ENCODE measurements around the gene EIF5B. TPM values are rescaled to one million over a fixed set of nuclear protein-coding genes. Genes with fewer than 3 reads are reported as not detected.
A peak's percentile ranks its signal among the peaks of the same experiment; 100 is the strongest.

EIF5B gene
- total RNA-seq, 2 experiments from 2014 or later: 27.8 to 33.2 TPM

- peaks cover 74% of the 10 kb centered on the region for H3K36me3 Mint-ChIP-seq (ENCODE audit: low read depth)
These were observed 67.0 kb downstream of the EIF5B start for GRCh38 chr2:99404039-99404796.

DNA sequence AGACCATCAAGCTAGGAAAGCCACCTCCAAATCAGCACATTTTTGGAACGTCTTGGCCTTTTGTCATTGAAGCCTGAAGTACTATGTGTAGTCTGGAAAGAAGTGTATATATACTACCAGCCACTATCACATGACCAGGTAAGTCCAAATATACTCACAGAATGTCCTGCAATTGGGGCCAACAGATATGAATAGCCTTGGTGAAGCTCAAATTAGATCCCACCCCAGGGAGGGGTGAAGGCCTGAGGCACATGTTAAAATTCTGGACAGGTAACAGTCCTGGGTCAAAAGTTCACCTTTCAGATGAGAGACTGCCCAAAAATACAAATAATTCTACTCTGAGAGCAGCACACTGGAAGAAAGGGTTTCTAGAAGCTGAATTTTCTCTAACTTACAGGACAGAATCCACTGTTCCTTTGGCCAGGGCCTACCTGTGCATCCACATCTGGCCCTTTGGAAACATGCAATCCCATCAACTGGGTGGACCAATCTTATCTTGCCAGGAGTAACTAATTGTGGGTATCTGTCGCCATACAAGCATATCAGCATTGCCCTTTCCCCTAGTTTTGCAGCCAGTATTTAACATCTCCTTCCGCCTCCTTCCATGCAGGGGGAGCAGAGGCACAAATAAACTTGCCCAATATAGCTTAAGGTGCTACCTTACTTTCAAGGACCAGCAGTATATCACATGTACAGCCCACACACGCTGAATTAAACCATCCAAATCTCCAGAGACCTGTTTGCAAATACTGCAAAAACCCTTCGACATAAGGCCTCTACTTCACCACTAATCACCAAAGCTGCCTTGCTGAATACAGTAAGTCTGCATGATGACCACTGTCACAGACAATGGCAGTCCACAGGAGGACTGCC is 67.8 kb downstream of the EIF5B start:
- H3K27me3 Mint-ChIP-seq: no peaks in the 10 kb centered on the region
- no peaks in the 10 kb centered on the region for H3K27me3 ChIP-seq (ENCODE audit: control insufficient read depth in 1 of 2, insufficient read depth in 2 of 2, low read length in 2 of 2)
- H3K4me1 ChIP-seq (ENCODE audit: insufficient read depth, low read length): no peaks in the 10 kb centered on the region
- DNase-seq (no peak), ATAC-seq (ENCODE audit: poor library complexity) (no peak)
- ChIA-PET CTCF (interaction anchor here (1.1 kb wide), 1 partner anchor 68 kb away, joined by 6 read pairs; the partner anchor contains the start of gene EIF5B), POLR2A (no interaction called here)
- peak overlapping the region; percentile 75 for H3K27ac Mint-ChIP-seq
- H3K4me3 Mint-ChIP-seq: no peak overlapping the region
- peaks cover 12% of the 10 kb centered on the region for H3K4me1 Mint-ChIP-seq (ENCODE audit: low read depth)
- H3K36me3 ChIP-seq (ENCODE audit: insufficient read depth, low read length): peaks cover 82% of the 10 kb centered on the region
- H3K9me3 Mint-ChIP-seq: no peaks in the 10 kb centered on the region
- H3K36me3 Mint-ChIP-seq (ENCODE audit: low read depth): peaks cover 74% of the 10 kb centered on the region
- intact Hi-C loops (cut with DNase I, micrococcal nuclease): loop anchor here in 1 of 2 experiments (5.0 kb wide), 1 partner anchor 87 kb away; the partner anchor contains the start of gene REV1
- H3K27ac ChIP-seq (ENCODE audit: low read depth in 1 of 2, low read length in 2 of 2): no peak overlapping the region
- no peak for TF ChIP-seq CTCF (IDR thresholded peaks at IDR 0.05)
- H3K9me3 ChIP-seq (ENCODE audit: control insufficient read depth in 1 of 2, insufficient read depth in 1 of 2, low read length in 2 of 2): no peaks in the 10 kb centered on the region
- no peak overlapping the region for H3K4me3 ChIP-seq (ENCODE audit: low read length)

More at GRCh38 chr2:99404039-99404796, 67.0 kb downstream of the EIF5B start:
- H3K36me3 ChIP-seq (ENCODE audit: insufficient read depth, low read length): peaks cover 84% of the 10 kb centered on the region
- intact Hi-C loops (cut with DNase I, micrococcal nuclease): loop anchor here in 1 of 2 experiments (5.0 kb wide), 1 partner anchor 88 kb away; the partner anchor contains the start of gene REV1
- H3K4me1 Mint-ChIP-seq (ENCODE audit: low read depth): peaks cover 12% of the 10 kb centered on the region
- no peaks in the 10 kb centered on the region for H3K9me3 ChIP-seq (ENCODE audit: control insufficient read depth in 1 of 2, insufficient read depth in 1 of 2, low read length in 2 of 2)
- H3K4me3 ChIP-seq (ENCODE audit: low read length): no peak overlapping the region
- no peak overlapping the region for H3K4me3 Mint-ChIP-seq
- H3K27me3 ChIP-seq (ENCODE audit: control insufficient read depth in 1 of 2, insufficient read depth in 2 of 2, low read length in 2 of 2): no peaks in the 10 kb centered on the region
- peak overlapping the region; percentile 65 for H3K27ac Mint-ChIP-seq
- CTCF ChIA-PET: interaction anchor here (1.1 kb wide), 1 partner anchor 67 kb away, joined by 6 read pairs; the partner anchor contains the start of gene EIF5B
- no peaks in the 10 kb centered on the region for H3K4me1 ChIP-seq (ENCODE audit: insufficient read depth, low read length)
- no peaks in the 10 kb centered on the region for H3K27me3 Mint-ChIP-seq
- no peak overlapping the region for H3K27ac ChIP-seq (ENCODE audit: low read depth in 1 of 2, low read length in 2 of 2)
- no peak for TF ChIP-seq CTCF (IDR thresholded peaks at IDR 0.05)
- H3K9me3 Mint-ChIP-seq: no peaks in the 10 kb centered on the region
- DNase-seq: no peak
- POLR2A ChIA-PET: interaction anchor here (0.6 kb wide), 1 partner anchor 37 kb away, joined by 3 read pairs; no protein-coding TSS in a partner anchor
- ATAC-seq (ENCODE audit: poor library complexity): no peak

DNA sequence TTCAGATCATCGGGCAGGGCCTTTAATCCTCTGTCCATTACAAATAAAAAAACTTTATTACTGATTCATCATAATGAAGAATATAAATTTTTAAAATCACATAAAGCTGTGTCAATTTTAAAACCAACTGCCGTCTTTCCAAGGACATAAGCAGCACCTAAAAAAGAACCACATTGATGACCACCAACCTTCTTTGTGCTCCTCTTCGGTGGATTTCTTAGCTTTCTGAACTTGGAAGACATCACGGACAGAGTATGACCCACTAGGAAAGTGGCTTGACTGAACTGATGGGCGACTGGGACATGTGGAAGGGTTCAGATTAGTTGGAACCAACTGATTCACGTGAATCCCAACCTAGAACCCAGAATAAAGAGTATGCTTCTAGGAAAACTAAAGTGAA is 68.9 kb downstream of the EIF5B start:
- Mint-ChIP-seq H3K4me1 (ENCODE audit: low read depth) (peaks cover 12% of the 10 kb centered on the region), H3K4me3 (no peak overlapping the region), H3K9me3 (no peaks in the 10 kb centered on the region), H3K36me3 (ENCODE audit: low read depth) (peaks cover 76% of the 10 kb centered on the region), H3K27ac (peak overlapping the region; percentile 72), H3K27me3 (no peaks in the 10 kb centered on the region)
- ATAC-seq (ENCODE audit: poor library complexity) (no peak), DNase-seq (no peak)
- H3K4me3 ChIP-seq (ENCODE audit: low read length): no peak overlapping the region
- ChIA-PET POLR2A (no interaction called here), CTCF (no interaction called here)
- H3K4me1 ChIP-seq (ENCODE audit: insufficient read depth, low read length): no peaks in the 10 kb centered on the region
- intact Hi-C loops (cut with DNase I, micrococcal nuclease): no loop called here
- H3K9me3 ChIP-seq (ENCODE audit: control insufficient read depth in 1 of 2, insufficient read depth in 1 of 2, low read length in 2 of 2): no peaks in the 10 kb centered on the region
- no peak overlapping the region for H3K27ac ChIP-seq (ENCODE audit: low read depth in 1 of 2, low read length in 2 of 2)
- no peak for TF ChIP-seq CTCF (IDR thresholded peaks at IDR 0.05)
- peaks cover 80% of the 10 kb centered on the region for H3K36me3 ChIP-seq (ENCODE audit: insufficient read depth, low read length)
- no peaks in the 10 kb centered on the region for H3K27me3 ChIP-seq (ENCODE audit: control insufficient read depth in 1 of 2, insufficient read depth in 2 of 2, low read length in 2 of 2)
